H1 (cell line): Measurements from ENCODE around the gene AGBL4. TPM values are rescaled to one million over a fixed set of nuclear protein-coding genes. Genes with fewer than 3 reads are reported as not detected.

Source experiments
- CTCF ChIA-PET: fragments of 300-600 bp; sonication (Branson Sonifier 250); formaldehyde crosslinking; loops from one replicate; lab custom pipeline; 2021; ENCODE audit not compliant: partially characterized antibody; lab: Charles Lee
- POLR2A ChIA-PET: fragments of 300-600 bp; sonication (Branson Sonifier 250); formaldehyde crosslinking; loops from one replicate; lab custom pipeline; 2021; ENCODE audit warnings: inconsistent platforms; ENCODE audit not compliant: partially characterized antibody; lab: Charles Lee
- DNase-seq, 2 experiments: peaks; one replicate each; pipeline versions ENCODE4 v3.0.0 to v3.0.0-alpha.2; 2010 to 2022; ENCODE audit warnings: low spot score in 2 of 2, low read depth in 1 of 2, mixed read lengths in 1 of 2
- FAIRE-seq: peaks from 2 replicates; lab custom pipeline; 2011; peaks lifted over from hg19 to GRCh38; lab: Jason Lieb, UNC
- H2AFZ ChIP-seq: 2 replicates; pipeline ENCODE4 v1.8.1; 2012; ENCODE audit warnings: low read length, inconsistent platforms
- H2AK5ac ChIP-seq: 2 replicates; pipeline ENCODE4 v1.6.1; 2013; ENCODE audit warnings: low read depth, low read length
- H2BK120ac ChIP-seq: replicated peaks from 2 replicates; pipeline ENCODE3; 2013; ENCODE audit warnings: low read depth, low read length, inconsistent platforms
- H2BK12ac ChIP-seq: 2 replicates; pipeline ENCODE4 v1.6.1; 2013; ENCODE audit warnings: low read depth, low read length
- H2BK15ac ChIP-seq: 2 replicates; pipeline ENCODE4 v1.6.1; 2013; ENCODE audit warnings: low read length
- H2BK20ac ChIP-seq: 2 replicates; pipeline ENCODE4 v1.6.1; 2013; ENCODE audit warnings: low read length
- H2BK5ac ChIP-seq: 2 replicates; pipeline ENCODE4 v1.6.1; 2013; ENCODE audit warnings: low read depth, low read length
- H3K14ac ChIP-seq: 2 replicates; pipeline ENCODE4 v1.6.1; 2013; ENCODE audit warnings: inconsistent platforms; ENCODE audit not compliant: insufficient read length
- H3K18ac ChIP-seq: 2 replicates; pipeline ENCODE4 v1.6.1; 2013; ENCODE audit warnings: low read length; ENCODE audit errors: extremely low read depth
- H3K23ac ChIP-seq: 2 replicates; pipeline ENCODE4 v1.6.1; 2013; ENCODE audit warnings: inconsistent platforms; ENCODE audit not compliant: insufficient read length
- H3K23me2 ChIP-seq: 2 replicates; pipeline ENCODE4 v1.6.1; 2013; ENCODE audit warnings: low read depth, low read length
- H3K27ac ChIP-seq: 2 replicates; pipeline ENCODE4 v1.6.1; 2011; ENCODE audit warnings: low read depth, low read length, inconsistent platforms
- H3K27me3 ChIP-seq, 4 experiments: replicated peaks in 1 of 4; 1 replicate in 1 of 4; 2 replicates in 3 of 4; pipeline versions ENCODE4 v1.6.1 to v1.8.1; 2011 to 2013; ENCODE audit warnings: low read length in 3 of 4, mild to moderate bottlenecking in 3 of 4, inconsistent platforms in 2 of 4, mixed read lengths in 2 of 4, moderate library complexity in 1 of 4; ENCODE audit not compliant: control insufficient read depth in 3 of 4, insufficient read depth in 3 of 4; ENCODE audit errors: extremely low read depth in 1 of 4
- H3K36me3 ChIP-seq, 4 experiments: 2 replicates each; pipeline versions ENCODE4 v1.6.1 to v1.8.1; 2011 to 2013; ENCODE audit warnings: mild to moderate bottlenecking in 4 of 4, low read length in 3 of 4, moderate library complexity in 2 of 4, control low read depth in 1 of 4, inconsistent platforms in 1 of 4; ENCODE audit not compliant: insufficient read depth in 4 of 4, control insufficient read depth in 2 of 4
- H3K4ac ChIP-seq: replicated peaks from 2 replicates; pipeline ENCODE3; 2013; ENCODE audit warnings: low read length, low read depth, mixed read lengths, inconsistent platforms; ENCODE audit not compliant: insufficient read length
- H3K4me1 ChIP-seq, 4 experiments: replicated peaks in 1 of 4; 1 replicate in 1 of 4; 2 replicates in 3 of 4; pipeline versions ENCODE4 v1.6.1 to v1.8.1; 2011 to 2013; ENCODE audit warnings: low read length in 3 of 4, inconsistent platforms in 2 of 4, mixed read lengths in 1 of 4; ENCODE audit not compliant: insufficient read depth in 4 of 4, control insufficient read depth in 3 of 4
- H3K4me2 ChIP-seq, 2 experiments: 2 replicates each; pipeline versions ENCODE4 v1.6.1 to v1.8.1; 2011 to 2013; ENCODE audit warnings: low read depth in 2 of 2, low read length in 2 of 2, control low read depth in 1 of 2, inconsistent platforms in 1 of 2, mild to moderate bottlenecking in 1 of 2; ENCODE audit not compliant: insufficient read depth in 1 of 2
- H3K4me3 ChIP-seq, 4 experiments: fragments of 200-600, 300-600 bp in 1 of 4; sonication (generic), shearing (Covaris generic), sonication (Bioruptor Twin) in 1 of 4; 2 replicates each; pipeline versions ENCODE4 v1.5.1 to v1.8.1; 2011 to 2016; ENCODE audit warnings: low read length in 4 of 4, low read depth in 3 of 4, control low read depth in 2 of 4, inconsistent platforms in 2 of 4, mild to moderate bottlenecking in 2 of 4, mixed read lengths in 1 of 4, moderate library complexity in 1 of 4; ENCODE audit not compliant: insufficient read depth in 2 of 4; ENCODE audit errors: extremely low read depth in 1 of 4
- H3K56ac ChIP-seq: replicated peaks from 2 replicates; pipeline ENCODE3; 2013; ENCODE audit warnings: low read depth, mild to moderate bottlenecking, mixed read lengths, low read length, inconsistent platforms; ENCODE audit not compliant: insufficient read length
- H3K79me1 ChIP-seq: 2 replicates; pipeline ENCODE4 v1.6.1; 2013; ENCODE audit warnings: low read depth, low read length, control low read depth
- H3K79me2 ChIP-seq, 2 experiments: 2 replicates each; pipeline versions ENCODE4 v1.6.1 to v1.8.1; 2012 to 2013; ENCODE audit warnings: low read length in 2 of 2, mild to moderate bottlenecking in 2 of 2, inconsistent platforms in 1 of 2; ENCODE audit not compliant: insufficient read depth in 2 of 2, control insufficient read depth in 1 of 2
- H3K9ac ChIP-seq, 4 experiments: replicated peaks in 1 of 4; 1 replicate in 1 of 4; 2 replicates in 3 of 4; pipeline versions ENCODE4 v1.6.1 to v1.8.1; 2011 to 2013; ENCODE audit warnings: low read depth in 3 of 4, low read length in 3 of 4, control low read depth in 2 of 4, mild to moderate bottlenecking in 2 of 4, moderate library complexity in 2 of 4, inconsistent platforms in 1 of 4; ENCODE audit errors: extremely low read depth in 1 of 4
- H3K9me3 ChIP-seq, 2 experiments: 2 replicates each; pipeline versions ENCODE4 v1.6.1 to v1.8.1; 2012 to 2013; ENCODE audit warnings: mild to moderate bottlenecking in 2 of 2, moderate library complexity in 2 of 2, control low read depth in 1 of 2, inconsistent platforms in 1 of 2, low read depth in 1 of 2, low read length in 1 of 2, mixed read lengths in 1 of 2; ENCODE audit not compliant: insufficient read depth in 2 of 2
- H4K20me1 ChIP-seq, 2 experiments: replicated peaks in 1 of 2; 2 replicates each; pipeline versions ENCODE3 to v1.8.1; 2011 to 2013; ENCODE audit warnings: inconsistent platforms in 2 of 2, low read length in 2 of 2, mild to moderate bottlenecking in 1 of 2; ENCODE audit not compliant: insufficient read depth in 2 of 2, control insufficient read depth in 1 of 2
- H4K5ac ChIP-seq: 2 replicates; pipeline ENCODE4 v1.6.1; 2013; ENCODE audit warnings: low read length, low read depth, mixed read lengths, inconsistent platforms; ENCODE audit not compliant: insufficient read length
- H4K8ac ChIP-seq: 2 replicates; pipeline ENCODE4 v1.8.0; 2013; ENCODE audit warnings: mild to moderate bottlenecking, moderate library complexity, low read length, inconsistent platforms; ENCODE audit not compliant: insufficient read depth; ENCODE audit errors: extremely low read depth
- H4K91ac ChIP-seq: replicated peaks from 2 replicates; pipeline ENCODE3; 2013; ENCODE audit warnings: low read length, mixed read lengths, inconsistent platforms; ENCODE audit not compliant: insufficient read length
- ASH2L ChIP-seq: fragments of 200-600, 300-600 bp; sonication (generic); IDR thresholded peaks from one replicate; pipeline ENCODE4 v1.7.1; 2017; ENCODE audit warnings: low read length
- CBX5 ChIP-seq: fragments of 300-800, 300-1000 bp; sonication (generic); IDR thresholded peaks from 2 replicates; pipeline ENCODE4 v1.7.1; 2016; ENCODE audit warnings: antibody characterized with exemption, low read length, low read depth
- NANOG ChIP-seq: IDR thresholded peaks from 2 replicates; pipeline ENCODE4 v1.6.1; 2011; ENCODE audit warnings: low read length, low read depth, mild to moderate bottlenecking, inconsistent platforms; ENCODE audit not compliant: insufficient read depth, poor library complexity, severe bottlenecking
- SP4 ChIP-seq: IDR thresholded peaks from 2 replicates; pipeline ENCODE4 v1.6.1; 2012; ENCODE audit warnings: low read length, inconsistent platforms
- TCF12 ChIP-seq: IDR thresholded peaks from 2 replicates; pipeline ENCODE4 v1.6.1; 2011; ENCODE audit warnings: low read depth, mild to moderate bottlenecking, low read length
- WGBS, 2 experiments: shearing (Covaris generic) in 1 of 2; methylation state at CpG; one replicate each; pipeline versions ENCODE4 v1.1.6 to v1.1.7; 2013 to 2015; ENCODE audit warnings: low lambda C conversion rate in 2 of 2, mixed read lengths in 2 of 2, inconsistent platforms in 1 of 2, low coverage in 1 of 2, missing lambda C conversion rate in 1 of 2; ENCODE audit not compliant: insufficient replicate concordance in 2 of 2, insufficient coverage in 1 of 2, insufficient read length in 1 of 2; ENCODE audit errors: extremely low coverage in 1 of 2, missing lambda C conversion rate in 1 of 2; 5-methylcytosine and 5-hydroxymethylcytosine counted together
- polyA plus RNA-seq, 7 experiments: library from polyadenylated mRNA; depleted of rRNA in 3 of 7; stranded (reverse) in 5 of 7; unstranded in 2 of 7; fragments of >200 nt in 5 of 7; fragments of 200-250 nt in 2 of 7; gene quantifications; 1 replicate in 5 of 7; 2 replicates in 1 of 7; 4 replicates in 1 of 7; pipeline versions ENCODE4 v1.2.1 to v1.2.3, GENCODE V29; 2011 to 2013; ENCODE audit warnings: missing spikeins in 2 of 7, mixed read lengths in 2 of 7
- total RNA-seq: library from RNA; stranded (reverse); fragmentation: NEBNext Ultra II Directional; extraction: Animal tissue kit (Norgen Biotek cat#: 25700); gene quantifications from 2 replicates; pipeline ENCODE4 v1.2.1, GENCODE V29; 2021

The AGBL4 gene
- total and polyA plus RNA-seq, 2 of the 8 experiments (the other 6 are each of a cell fraction or from before 2014, with no cell fraction given): 0.41 to 0.45 TPM

GRCh38 chr1:48876330-48876785, 1147.4 kb downstream of the AGBL4 start:
- H2BK5ac ChIP-seq: no peak overlapping the region
- H3K27me3 ChIP-seq: 0 out of 7 replicates have a peak, but pooled peaks cover 0 to 2% (median 0%) of the 10 kb centered on the region in 4 experiments
- peak overlapping the region; percentile 67; the same call in 1 of the 2 replicates for H2AFZ ChIP-seq
- no peak overlapping the region for H3K4me3 ChIP-seq
- no peak overlapping the region for H3K4ac ChIP-seq
- H3K79me1 ChIP-seq: no peaks in the 10 kb centered on the region
- no peaks in the 10 kb centered on the region for H3K23me2 ChIP-seq
- no peak overlapping the region for H4K91ac ChIP-seq
- H2BK120ac ChIP-seq: no peak overlapping the region
- H3K36me3 ChIP-seq: no peaks in the 10 kb centered on the region
- H4K20me1 ChIP-seq: no peaks in the 10 kb centered on the region
- H3K23ac ChIP-seq: no peak overlapping the region
- no peak overlapping the region for H3K56ac ChIP-seq
- no peaks in the 10 kb centered on the region for H3K79me2 ChIP-seq
- DNase-seq: no peak
- H2BK15ac ChIP-seq: no peak overlapping the region
- POLR2A ChIA-PET: no interaction called here
- H3K4me2 ChIP-seq: no peak overlapping the region
- no peak overlapping the region for H4K5ac ChIP-seq
- no peak overlapping the region for H2BK12ac ChIP-seq
- 86% methylated on average over 2 of the region's 2 CpGs; no CpG with 5 or more reads in 1 of the 2 experiments for WGBS, 2 experiments
- peaks cover 0 to 16% (median 3%) of the 10 kb centered on the region in 4 experiments; a peak in 4 of 7 replicates for H3K4me1 ChIP-seq
- no peak overlapping the region for H3K27ac ChIP-seq
- no peak overlapping the region for H3K9ac ChIP-seq
- no peak overlapping the region for H3K14ac ChIP-seq
- H4K8ac ChIP-seq: no peak overlapping the region
- no peak overlapping the region for H3K18ac ChIP-seq
- TF ChIP-seq SP4 (no peak), ASH2L (no peak), CBX5 (no peak), NANOG (no peak), TCF12 (no peak)
- TF ChIP-seq, all 59 proteins: peak for 0
- Histone ChIP-seq H3K9me3 (no peaks in the 10 kb centered on the region), H2BK20ac (no peak overlapping the region), H2AK5ac (no peak overlapping the region)
- FAIRE-seq: no peak
- CTCF ChIA-PET: interaction anchor here (1.2 kb wide), 1 partner anchor 23 kb away, joined by 3 read pairs; no protein-coding TSS in a partner anchor
